ENCODE results near the gene NIN.
A peak's percentile ranks its signal among the peaks of the same experiment; 100 is the strongest.

- TF ChIP-seq CTCF (IDR thresholded peaks at IDR 0.05) (peak; percentile 74), SIN3A (IDR thresholded peaks at IDR 0.05; ENCODE audit: borderline replicate concordance, insufficient read depth, low read depth, low read length) (no peak)
Measured at GRCh38 chr14:50773632-50774541, 57.1 kb downstream of the NIN start.
